Mucosa of rectum (tissue), 2 donors: ENCODE measurements around the gene SLC37A1.

ENCODE experiments used
- H3K27ac ChIP-seq, 2 donors: one replicate each; pipeline ENCODE4 v1.7.0; 2013; ENCODE audit warnings: inconsistent platforms in 2 of 2, low read depth in 2 of 2, low read length in 2 of 2
- H3K27me3 ChIP-seq, 2 donors: one replicate each; pipeline ENCODE4 v1.7.0; 2013; ENCODE audit warnings: low read length in 2 of 2; ENCODE audit not compliant: control insufficient read depth in 2 of 2, insufficient read depth in 2 of 2
- H3K36me3 ChIP-seq, 2 donors: one replicate each; pipeline ENCODE4 v1.7.0; 2013; ENCODE audit warnings: low read length in 2 of 2; ENCODE audit not compliant: control insufficient read depth in 2 of 2, insufficient read depth in 2 of 2
- H3K4me1 ChIP-seq, 2 donors: one replicate each; pipeline ENCODE4 v1.7.0; 2013; ENCODE audit warnings: low read length in 2 of 2, mild to moderate bottlenecking in 1 of 2; ENCODE audit not compliant: control insufficient read depth in 2 of 2, insufficient read depth in 2 of 2
- H3K4me3 ChIP-seq, 2 donors: one replicate each; pipeline ENCODE4 v1.7.0; 2013; ENCODE audit warnings: low read length in 2 of 2
- H3K9ac ChIP-seq, 2 donors: one replicate each; pipeline ENCODE4 v1.7.0; 2013; ENCODE audit warnings: low read length in 2 of 2, low read depth in 1 of 2, mild to moderate bottlenecking in 1 of 2
- H3K9me3 ChIP-seq, 2 donors: one replicate each; pipeline ENCODE4 v1.7.0; 2013; ENCODE audit warnings: low read length in 2 of 2; ENCODE audit not compliant: control insufficient read depth in 2 of 2
- donor health status: healthy.
- donor health status: Normal muscosa, but diverticular disease.

SLC37A1 gene

DNA sequence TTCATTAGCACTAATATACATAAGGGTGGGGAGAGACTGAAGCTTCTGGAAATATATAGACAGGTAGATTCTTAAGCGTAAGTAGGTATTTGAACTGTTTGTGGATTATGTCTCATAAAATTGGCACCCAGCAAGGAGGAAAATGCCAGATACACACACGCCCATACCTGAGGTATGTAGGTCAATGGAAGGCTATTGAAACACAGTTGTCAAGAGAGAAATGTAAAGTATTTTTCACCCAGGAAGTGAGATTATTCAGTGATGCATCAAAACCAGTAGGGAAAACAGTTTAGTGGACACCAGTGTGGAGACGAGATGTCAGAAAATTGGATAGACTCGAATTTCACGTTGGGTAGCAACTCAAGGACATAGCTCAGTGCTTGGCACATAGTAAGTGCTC lies 12.9 kb upstream of the SLC37A1 start:
- Histone ChIP-seq H3K36me3 (no peaks in the 10 kb centered on the region), H3K4me1 (peaks cover 4 to 11% of the 10 kb centered on the region in 2 donors), H3K9me3 (no peaks in the 10 kb centered on the region), H3K4me3 (no peak overlapping the region), H3K27me3 (no peaks in the 10 kb centered on the region), H3K9ac (no peak overlapping the region), H3K27ac (no peak overlapping the region)

- Histone ChIP-seq H3K36me3 (no peaks in the 10 kb centered on the region), H3K27me3 (no peaks in the 10 kb centered on the region), H3K4me1 (peaks cover 0 to 2% of the 10 kb centered on the region in 2 donors), H3K9me3 (no peaks in the 10 kb centered on the region), H3K9ac (no peak overlapping the region), H3K4me3 (no peak overlapping the region), H3K27ac (no peak overlapping the region)
These were observed 9.9 kb upstream of the SLC37A1 start for GRCh38 chr21:42503711-42504110.

- Histone ChIP-seq H3K4me3 (no peak overlapping the region), H3K9me3 (no peaks in the 10 kb centered on the region), H3K4me1 (peaks cover 0 to 2% of the 10 kb centered on the region in 2 donors), H3K9ac (no peak overlapping the region), H3K36me3 (no peaks in the 10 kb centered on the region), H3K27ac (no peak overlapping the region), H3K27me3 (no peaks in the 10 kb centered on the region)
These were observed 8.4 kb upstream of the SLC37A1 start for GRCh38 chr21:42505090-42505726.

- no peaks in the 10 kb centered on the region for H3K4me1 ChIP-seq
- H3K36me3 ChIP-seq = no peaks in the 10 kb centered on the region
- no peak overlapping the region for H3K27ac ChIP-seq
- H3K9ac ChIP-seq = no peak overlapping the region
- H3K27me3 ChIP-seq = no peaks in the 10 kb centered on the region
- H3K9me3 ChIP-seq = no peaks in the 10 kb centered on the region
- H3K4me3 ChIP-seq = no peak overlapping the region
These were observed 6.2 kb upstream of the SLC37A1 start for GRCh38 chr21:42507418-42507817.

- no peak overlapping the region for H3K4me3 ChIP-seq
- no peaks in the 10 kb centered on the region for H3K36me3 ChIP-seq
- no peak overlapping the region for H3K27ac ChIP-seq
- no peak overlapping the region for H3K9ac ChIP-seq
- no peaks in the 10 kb centered on the region for H3K9me3 ChIP-seq
- H3K27me3 ChIP-seq = no peaks in the 10 kb centered on the region
- H3K4me1 ChIP-seq = peaks cover 0 to 4% of the 10 kb centered on the region in 2 donors
These were observed 5.3 kb upstream of the SLC37A1 start for GRCh38 chr21:42508371-42508770.

- Histone ChIP-seq H3K4me1 (peaks cover 0 to 4% of the 10 kb centered on the region in 2 donors), H3K27me3 (no peaks in the 10 kb centered on the region), H3K36me3 (no peaks in the 10 kb centered on the region), H3K4me3 (no peak overlapping the region), H3K9me3 (no peaks in the 10 kb centered on the region), H3K27ac (no peak overlapping the region), H3K9ac (no peak overlapping the region)
These were observed 4.4 kb upstream of the SLC37A1 start for GRCh38 chr21:42509244-42509643.

GRCh38 chr21:42512346-42513034 lies 1.2 kb upstream of the SLC37A1 start:
- no peak overlapping the region for H3K27ac ChIP-seq
- H3K36me3 ChIP-seq = peaks cover 0 to 6% of the 10 kb centered on the region in 2 donors
- H3K4me1 ChIP-seq = peaks cover 13 to 23% of the 10 kb centered on the region in 2 donors
- no peaks in the 10 kb centered on the region for H3K27me3 ChIP-seq
- no peak overlapping the region for H3K4me3 ChIP-seq
- no peaks in the 10 kb centered on the region for H3K9me3 ChIP-seq
- no peak overlapping the region for H3K9ac ChIP-seq

DNA sequence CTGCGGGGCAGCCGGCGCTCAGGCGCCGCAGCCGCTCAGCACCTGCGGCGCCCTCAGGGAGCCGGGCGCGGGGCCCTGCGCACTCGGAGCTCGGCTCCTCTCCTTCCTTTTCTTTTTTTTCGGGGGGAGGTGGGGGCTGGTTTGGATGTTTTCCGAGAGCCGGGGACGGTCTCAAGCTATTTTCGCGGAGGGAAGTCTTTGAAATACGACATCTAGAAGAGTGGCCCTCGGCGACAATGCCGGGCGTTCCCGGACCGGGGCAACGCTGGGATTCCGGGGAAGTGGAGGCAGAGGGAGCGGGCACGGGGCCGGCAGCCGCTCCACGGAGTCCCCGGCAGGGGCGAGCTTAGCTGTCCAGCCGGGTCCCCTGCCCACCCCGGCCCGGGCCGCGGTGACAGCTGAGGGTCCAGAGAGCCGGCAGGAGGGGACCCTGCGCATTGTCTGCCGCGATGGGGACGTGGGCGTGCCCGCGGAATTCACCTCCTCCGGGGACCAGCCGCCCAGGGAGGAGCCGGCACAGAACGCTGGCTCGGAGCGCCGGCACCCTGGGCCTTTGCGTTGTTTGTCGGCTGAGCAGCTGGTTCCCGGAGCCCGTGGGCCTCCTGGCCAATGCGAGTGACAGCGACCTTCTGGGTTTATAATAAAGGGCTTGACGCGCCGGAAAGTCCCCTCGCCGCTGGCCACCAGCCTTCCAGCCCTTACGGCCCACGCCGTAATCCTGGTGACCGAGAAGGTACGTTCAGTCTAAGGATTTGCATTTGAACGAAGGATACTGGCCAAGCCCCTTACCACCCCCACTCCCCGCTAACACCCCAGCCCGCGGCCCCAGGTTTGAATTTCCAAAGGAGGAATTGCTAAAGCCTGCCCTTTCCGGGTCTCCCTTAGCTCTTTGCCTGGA lies 582 bp downstream of the SLC37A1 start:
- Histone ChIP-seq H3K27me3 (no peaks in the 10 kb centered on the region), H3K4me3 (peak overlapping the region; percentile 86 to 87), H3K9ac (peak overlapping the region; percentile 86 to 94), H3K27ac (peak overlapping the region; percentile 90), H3K9me3 (no peaks in the 10 kb centered on the region), H3K36me3 (peaks cover 15 to 20% of the 10 kb centered on the region in 2 donors), H3K4me1 (peaks cover 13 to 34% of the 10 kb centered on the region in 2 donors)

- Histone ChIP-seq H3K36me3 (peaks cover 21 to 23% of the 10 kb centered on the region in 2 donors), H3K27ac (peak overlapping the region; percentile 90), H3K4me1 (peaks cover 13 to 34% of the 10 kb centered on the region in 2 donors), H3K9me3 (no peaks in the 10 kb centered on the region), H3K4me3 (peak overlapping the region; percentile 86 to 87), H3K9ac (peak overlapping the region; percentile 86 to 94), H3K27me3 (no peaks in the 10 kb centered on the region)
These were observed 1.2 kb downstream of the SLC37A1 start for GRCh38 chr21:42514883-42515228.
